NCI-H1092 treated with DMSO at 0.1 percent for 48 hours (cell line): ENCODE results near the gene HIBADH.
"Not testable (repeated sequence)": the region's sequence is repeated elsewhere in the genome, so short reads cannot be mapped to it uniquely, and the experiment has no call there.

Experiments used
- DNase-seq: peaks from one replicate; lab custom pipeline; 2025; lab: John Stamatoyannopoulos, UW

Gene HIBADH

GRCh38 chr7:27600247-27600646 is 62.4 kb downstream of the HIBADH start:
- no peak for DNase-seq

- no peak for DNase-seq
These were observed 67.7 kb downstream of the HIBADH start for GRCh38 chr7:27595009-27595408.

GRCh38 chr7:27593226-27593625 is 69.5 kb downstream of the HIBADH start:
- no peak for DNase-seq

GRCh38 chr7:27590416-27590815 is 72.3 kb downstream of the HIBADH start:
- DNase-seq: no peak

GRCh38 chr7:27587429-27587828 is 75.3 kb downstream of the HIBADH start:
- no peak for DNase-seq

- peak; percentile 67 for DNase-seq
These were observed 75.9 kb downstream of the HIBADH start for GRCh38 chr7:27586825-27587224.

- no peak for DNase-seq
These were observed 76.8 kb downstream of the HIBADH start for GRCh38 chr7:27585781-27586447.

GRCh38 chr7:27581906-27582305 is 80.8 kb downstream of the HIBADH start:
- no peak for DNase-seq

GRCh38 chr7:27581119-27581518 is 81.6 kb downstream of the HIBADH start:
- no peak for DNase-seq

GRCh38 chr7:27579565-27579964 is 83.1 kb downstream of the HIBADH start:
- DNase-seq: no peak

- not testable (repeated sequence) for DNase-seq
These were observed 84.5 kb downstream of the HIBADH start for GRCh38 chr7:27578169-27578568.

- DNase-seq: peak; percentile 69
These were observed 86.2 kb downstream of the HIBADH start for GRCh38 chr7:27576360-27576944.

- DNase-seq: no peak
These were observed 87.1 kb downstream of the HIBADH start for GRCh38 chr7:27575613-27576012.

- DNase-seq: no peak
These were observed 93.6 kb downstream of the HIBADH start for GRCh38 chr7:27569106-27569505.

- no peak for DNase-seq
These were observed 95.4 kb downstream of the HIBADH start for GRCh38 chr7:27567266-27567665.

GRCh38 chr7:27564881-27565482 is 97.7 kb downstream of the HIBADH start:
- no peak for DNase-seq

- DNase-seq: no peak
These were observed 101.9 kb downstream of the HIBADH start for GRCh38 chr7:27560706-27561235.

- no peak for DNase-seq
These were observed 107.0 kb downstream of the HIBADH start for GRCh38 chr7:27555670-27556069.

GRCh38 chr7:27554826-27555225 is 107.9 kb downstream of the HIBADH start:
- DNase-seq: no peak

- no peak for DNase-seq
These were observed 109.4 kb downstream of the HIBADH start for GRCh38 chr7:27553273-27553672.

GRCh38 chr7:27551803-27552400 is 110.8 kb downstream of the HIBADH start:
- DNase-seq: no peak

GRCh38 chr7:27549606-27550005 is 113.1 kb downstream of the HIBADH start:
- no peak for DNase-seq

- DNase-seq: no peak
These were observed 114.4 kb downstream of the HIBADH start for GRCh38 chr7:27548304-27548703.
